Measurements from ENCODE around the gene LMBR1.
"Not testable (repeated sequence)": the region's sequence is repeated elsewhere in the genome, so short reads cannot be mapped to it uniquely, and the experiment has no call there.

The LMBR1 gene

DNA sequence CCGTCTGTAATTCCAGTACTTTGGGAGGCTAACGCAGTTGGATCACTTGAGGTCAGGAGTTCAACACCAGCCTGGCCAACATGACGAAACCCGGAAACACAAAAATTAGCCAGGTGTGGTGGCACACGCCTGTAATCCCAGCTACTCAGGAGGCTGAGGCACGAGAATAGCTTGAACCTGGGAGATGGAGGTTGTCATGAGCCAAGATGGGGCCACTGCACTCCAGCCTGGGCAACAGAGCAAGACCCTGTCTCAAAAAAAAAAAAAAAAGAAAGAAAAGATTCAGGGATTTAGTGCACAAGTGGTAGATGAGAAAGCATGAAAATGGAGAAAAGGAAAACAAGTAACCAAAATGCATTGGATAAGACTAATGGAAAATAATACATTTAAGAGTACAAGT, 49.4 kb downstream of the LMBR1 start:
- not testable (repeated sequence) for DNase-seq

DNA sequence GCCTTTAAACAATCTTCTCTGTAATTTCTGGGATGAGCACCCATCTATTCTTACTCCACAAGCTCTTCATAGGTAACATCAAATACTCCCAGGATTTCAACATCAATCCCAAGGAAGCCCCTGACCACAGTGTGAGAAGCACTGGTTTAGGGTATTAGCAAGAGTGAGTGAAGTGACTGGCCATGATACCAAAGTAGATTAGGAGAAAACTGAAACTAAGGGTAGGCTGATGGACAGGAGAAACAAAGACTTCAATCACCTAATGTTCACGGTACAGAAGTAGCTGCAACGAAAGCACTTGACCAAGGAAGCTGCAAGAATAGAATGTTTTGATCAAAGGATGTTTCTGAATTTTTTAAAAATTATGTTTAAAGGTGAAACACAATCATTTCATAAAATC, 49.8 kb downstream of the LMBR1 start:
- DNase-seq = no peak

DNA sequence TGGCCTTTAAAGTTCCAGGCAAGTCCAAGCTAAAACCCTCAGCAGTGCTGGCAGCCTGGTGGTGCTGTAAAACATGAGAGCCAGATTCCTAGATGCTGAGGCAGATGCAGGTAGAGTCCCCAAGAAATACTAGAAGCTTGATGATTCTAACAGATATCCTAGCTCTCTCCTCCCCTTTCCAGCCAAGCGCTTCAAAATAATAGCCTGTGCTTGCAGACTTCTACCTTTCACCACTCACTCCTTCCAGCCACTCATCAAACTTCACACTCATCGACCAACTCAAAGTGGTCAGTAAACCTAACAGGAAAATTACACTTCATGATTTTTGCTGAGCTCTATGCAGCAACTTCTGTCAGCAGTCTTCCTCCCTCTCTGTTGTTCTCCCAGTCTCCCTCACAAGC, 50.2 kb downstream of the LMBR1 start:
- no peak for DNase-seq

DNA sequence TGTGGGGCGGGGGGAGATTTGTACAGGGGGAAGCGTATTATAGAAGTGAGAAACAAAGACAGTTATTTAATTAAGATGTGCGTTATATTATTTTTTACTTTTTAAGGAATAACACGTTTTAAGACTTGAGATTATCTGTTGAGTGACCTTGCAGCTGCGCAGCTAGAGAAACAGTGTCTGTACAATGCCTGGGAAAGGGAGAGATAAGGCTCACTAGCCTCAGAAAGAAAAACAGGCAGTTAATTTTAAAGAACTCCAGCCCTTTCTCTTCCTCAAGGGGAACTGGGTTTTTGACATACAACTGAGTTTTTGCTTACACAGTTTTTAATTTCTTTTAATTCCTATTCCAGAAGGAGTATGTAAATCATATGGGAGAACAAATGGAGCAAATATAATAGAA, 50.7 kb downstream of the LMBR1 start:
- DNase-seq = no peak

DNA sequence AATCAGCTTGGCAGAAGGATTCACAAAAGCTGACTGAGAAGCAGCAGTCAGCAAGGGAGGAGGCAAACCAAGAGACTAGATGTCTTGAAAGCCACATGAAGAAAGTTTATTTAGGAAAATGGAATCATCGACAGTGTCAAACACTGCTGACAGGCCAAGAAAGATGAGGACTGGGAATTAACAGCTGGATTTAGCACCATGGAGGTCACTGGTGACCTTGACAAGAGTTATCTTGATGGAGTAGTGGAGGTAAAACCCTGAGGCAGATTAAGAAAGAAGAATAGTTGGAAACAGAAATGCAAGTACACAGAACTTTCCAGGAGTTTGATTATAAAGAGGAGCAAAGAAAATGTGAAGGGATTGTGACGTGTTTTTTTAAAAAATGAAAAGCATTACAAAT, 51.5 kb downstream of the LMBR1 start:
- no peak for DNase-seq

DNA sequence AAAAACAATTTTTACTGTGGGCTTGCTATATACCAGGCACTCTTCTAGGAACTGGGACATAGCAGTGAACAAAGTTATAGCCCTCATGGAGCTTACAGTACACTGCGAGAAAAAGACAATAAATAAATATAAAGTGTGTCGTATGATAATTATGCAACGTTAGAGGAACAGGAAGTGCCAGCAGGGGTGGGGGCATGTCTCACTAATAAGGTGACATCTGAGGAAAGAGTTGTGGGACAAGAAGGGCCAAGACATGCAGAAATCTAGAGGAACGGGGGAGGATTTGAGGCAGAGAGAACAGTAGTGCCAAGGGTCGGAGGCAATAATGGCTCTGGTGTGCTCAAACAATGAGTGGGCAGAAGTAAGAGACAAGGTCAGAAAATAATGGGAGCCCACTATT, 52.8 kb downstream of the LMBR1 start:
- no peak for DNase-seq

DNA sequence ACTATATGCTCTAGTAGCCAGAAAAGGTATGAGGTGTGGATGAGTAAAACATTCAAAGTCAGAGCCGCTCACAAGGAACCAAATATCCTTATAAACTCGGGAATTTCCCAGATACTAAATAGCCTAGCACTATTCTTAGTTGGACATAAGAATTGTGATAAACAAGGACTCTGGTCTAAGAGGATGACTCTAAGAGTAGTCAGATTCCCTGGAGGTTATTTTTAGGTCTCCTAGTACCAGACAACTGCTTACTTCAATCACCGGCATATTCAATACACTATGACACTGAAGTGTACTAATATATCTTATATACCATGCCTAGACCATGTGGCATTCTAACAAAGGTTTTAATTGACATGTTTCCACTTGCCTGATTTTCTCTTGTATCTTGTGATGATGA, 56.5 kb downstream of the LMBR1 start:
- no peak for DNase-seq

DNA sequence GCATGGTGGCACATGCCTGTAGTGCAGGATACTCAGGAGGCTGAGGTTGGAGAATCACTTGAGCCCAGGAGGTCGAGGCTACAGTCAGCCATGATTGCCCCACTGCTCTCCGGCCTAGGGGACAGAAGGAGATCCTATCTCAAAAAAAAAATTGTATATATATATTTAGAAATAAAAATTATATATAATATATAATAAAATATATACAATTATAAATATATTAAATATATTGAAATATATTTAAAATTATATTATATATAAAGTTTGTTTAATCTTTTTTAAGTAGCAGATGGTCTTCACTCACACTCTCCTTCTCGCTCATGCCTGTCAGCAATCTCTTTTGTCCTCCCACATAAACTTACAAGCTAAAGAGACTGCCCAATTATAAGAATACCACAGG, 58.5 kb downstream of the LMBR1 start:
- no peak for DNase-seq

DNA sequence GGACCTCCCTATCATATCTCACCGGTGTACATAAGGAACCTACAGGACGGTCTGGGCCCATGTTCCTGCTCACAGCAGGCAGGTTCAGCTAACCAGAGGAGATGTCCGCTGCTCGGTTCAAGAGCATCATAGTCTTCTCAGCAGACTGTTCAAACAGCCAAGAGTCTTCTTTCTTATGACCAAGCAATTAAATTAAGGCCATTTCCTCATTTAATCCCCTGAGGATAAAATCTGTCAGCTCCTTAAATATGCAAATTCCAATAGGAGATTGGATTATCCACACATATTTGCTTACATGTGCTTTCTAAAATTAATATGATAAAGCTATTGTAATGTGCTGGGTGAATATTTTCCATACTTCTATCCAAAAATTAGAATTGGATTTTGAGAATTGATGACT, 59.7 kb downstream of the LMBR1 start:
- DNase-seq = no peak

DNA sequence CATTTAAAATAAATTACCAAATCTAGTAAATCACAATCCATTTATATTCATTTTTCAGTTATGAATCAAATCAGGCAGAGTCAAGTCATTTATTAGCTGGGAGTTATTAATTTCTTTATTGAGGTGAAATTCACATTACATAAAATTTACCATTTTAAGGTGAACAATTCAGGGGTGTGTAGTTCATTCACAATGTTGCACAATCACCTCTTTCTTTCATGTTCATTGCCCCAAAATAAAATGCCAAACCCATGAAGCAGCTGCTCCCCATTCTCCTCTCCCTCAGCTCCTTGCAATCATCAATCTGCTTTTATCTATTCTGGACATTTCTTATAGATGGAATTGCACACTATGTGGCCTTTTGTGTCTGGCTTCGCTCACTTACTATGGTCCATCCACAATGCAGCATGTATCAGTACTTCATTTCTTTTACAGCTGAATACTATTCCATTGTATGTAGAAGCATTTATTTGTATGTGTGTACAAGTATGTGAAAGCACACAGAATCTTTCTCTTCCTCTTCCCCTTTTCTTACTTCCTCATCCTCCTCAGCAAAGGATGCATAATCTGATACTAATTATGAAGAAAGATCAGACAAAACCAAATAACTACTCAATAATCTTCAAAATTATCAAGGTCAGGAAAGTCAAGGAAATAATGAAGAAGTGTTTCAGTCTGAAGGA, 60.6 kb downstream of the LMBR1 start:
- no peak for DNase-seq

DNA sequence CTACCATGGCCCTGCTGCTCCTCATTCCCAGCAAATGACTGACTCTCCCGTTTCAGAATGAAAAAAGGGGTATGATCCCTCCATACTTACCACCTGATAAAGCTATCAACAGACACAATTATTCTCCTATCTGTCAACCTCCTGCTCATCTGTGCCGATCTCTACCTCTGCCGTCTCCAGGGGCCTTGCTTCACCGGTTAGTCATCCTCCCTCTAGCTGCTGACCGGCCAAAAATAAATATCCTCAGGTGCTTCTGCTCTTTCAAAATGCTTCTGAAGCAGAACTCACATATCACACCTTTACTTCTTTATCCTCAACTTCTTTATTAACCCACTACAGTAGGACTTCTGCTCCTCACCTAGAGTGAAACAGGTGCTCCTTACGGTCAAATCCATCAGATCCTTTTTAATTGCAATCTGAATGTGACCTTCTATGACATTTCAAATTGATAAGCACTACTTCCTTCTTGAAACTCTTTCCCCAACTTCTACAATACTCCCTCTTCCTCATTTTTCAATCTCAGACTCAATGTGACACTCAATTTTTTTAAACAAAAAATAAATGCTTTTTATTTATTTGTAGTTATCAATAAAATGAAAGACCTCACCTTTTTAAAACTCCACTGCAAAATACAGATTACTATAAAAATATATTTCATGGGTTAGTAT, 63.2 kb downstream of the LMBR1 start:
- DNase-seq = no peak

DNA sequence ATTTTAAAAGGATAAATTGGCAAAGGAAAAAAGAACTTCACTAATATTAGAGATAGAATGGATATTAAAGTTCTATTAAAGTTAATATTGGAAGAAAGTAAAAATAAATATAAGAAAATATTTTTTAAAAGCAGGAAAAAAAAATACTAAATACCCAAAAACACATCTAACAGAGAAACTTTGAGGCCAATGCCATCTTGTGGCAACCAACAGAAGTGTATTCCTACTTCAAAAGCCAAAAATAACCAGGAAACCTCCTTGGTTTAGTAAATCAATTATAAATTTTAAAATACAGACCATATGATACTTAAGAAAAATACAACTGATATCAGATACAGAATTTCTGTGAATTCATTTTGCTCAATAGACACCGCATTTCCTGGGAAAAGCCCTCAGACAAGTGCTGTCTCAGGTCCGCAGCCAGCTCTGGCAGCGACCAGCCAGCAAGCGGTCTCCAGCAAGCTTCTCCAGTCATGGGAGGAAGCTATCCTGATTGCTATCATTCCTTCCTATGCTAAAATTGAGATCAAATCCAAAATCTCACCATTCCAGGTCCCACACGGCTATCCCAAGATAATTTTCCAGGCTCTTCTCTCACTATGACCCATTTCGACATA, 65.3 kb downstream of the LMBR1 start:
- no peak for DNase-seq

DNA sequence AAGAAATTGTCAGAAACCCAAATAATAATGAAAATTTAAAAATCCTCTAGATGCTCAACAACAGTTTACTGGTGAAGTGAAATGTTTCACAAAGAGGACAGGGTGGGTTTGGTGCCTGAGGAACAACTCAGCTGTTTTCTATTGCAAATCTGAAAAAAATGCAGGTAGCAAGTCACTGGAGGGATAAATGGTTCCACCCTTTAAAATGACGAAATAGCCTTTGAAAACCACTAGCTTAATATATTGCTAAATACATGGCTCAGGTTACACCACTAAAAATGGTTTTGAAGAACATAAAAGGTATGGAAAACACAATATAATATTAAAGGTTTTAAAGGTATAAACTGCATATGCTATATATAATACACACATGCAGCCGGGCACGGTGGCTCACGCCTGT, 69.5 kb downstream of the LMBR1 start:
- DNase-seq = no peak

DNA sequence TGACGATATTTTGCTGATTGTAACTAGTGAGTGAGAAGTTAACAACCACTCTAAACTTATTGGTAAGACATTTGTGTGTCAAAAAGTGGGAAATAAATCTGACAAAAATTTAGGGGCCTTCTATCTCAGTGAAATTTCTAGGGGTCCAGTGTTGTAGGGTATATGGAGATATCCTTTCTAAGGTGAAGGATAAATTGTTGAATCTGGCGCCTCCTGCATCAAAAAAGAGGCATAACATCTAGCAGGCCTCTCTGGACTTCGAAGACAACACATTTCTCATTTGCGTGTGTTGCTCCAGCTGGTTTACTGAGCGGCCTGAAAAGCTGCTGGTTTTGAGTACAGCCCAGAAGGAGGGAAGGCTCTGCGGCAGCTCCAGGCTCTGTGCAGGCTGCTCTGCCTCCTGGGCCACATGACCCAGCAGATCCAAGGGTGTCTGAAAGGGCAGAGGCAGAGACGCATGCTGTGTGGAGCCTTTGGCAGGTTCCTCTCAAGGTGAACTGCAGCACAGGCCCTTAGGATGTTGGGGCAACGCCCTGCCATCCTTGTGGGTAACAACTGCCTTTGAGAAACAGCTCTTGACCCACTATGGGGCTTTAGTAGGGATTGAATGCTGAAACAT, 72.4 kb downstream of the LMBR1 start:
- no peak for DNase-seq

DNA sequence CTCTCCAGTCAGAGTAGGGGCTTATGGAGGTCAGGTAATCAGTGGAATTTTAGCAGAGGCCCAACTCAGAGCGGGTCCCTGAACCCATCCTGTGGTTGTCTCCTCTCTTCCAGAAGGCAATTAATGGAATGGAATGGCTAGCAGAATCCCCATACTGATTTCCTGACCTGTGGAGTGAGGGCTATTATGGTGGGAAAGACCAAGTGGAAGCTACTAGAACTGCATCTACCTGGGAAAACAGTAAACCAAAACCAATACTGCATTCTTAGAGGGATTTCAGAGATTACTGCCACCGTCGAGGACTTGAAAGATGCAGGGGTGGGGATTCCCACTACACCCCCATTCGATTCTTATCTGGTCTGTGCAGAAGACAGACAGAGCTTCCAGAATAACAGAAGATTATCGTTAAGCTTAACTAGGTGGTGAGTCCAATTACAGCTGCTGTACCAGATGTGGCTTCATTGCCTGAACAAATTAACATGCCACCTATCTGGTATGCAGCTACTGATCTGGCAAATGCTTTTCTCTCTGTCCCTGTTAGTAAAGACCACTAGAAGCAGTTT, 73.2 kb downstream of the LMBR1 start:
- DNase-seq = no peak

DNA sequence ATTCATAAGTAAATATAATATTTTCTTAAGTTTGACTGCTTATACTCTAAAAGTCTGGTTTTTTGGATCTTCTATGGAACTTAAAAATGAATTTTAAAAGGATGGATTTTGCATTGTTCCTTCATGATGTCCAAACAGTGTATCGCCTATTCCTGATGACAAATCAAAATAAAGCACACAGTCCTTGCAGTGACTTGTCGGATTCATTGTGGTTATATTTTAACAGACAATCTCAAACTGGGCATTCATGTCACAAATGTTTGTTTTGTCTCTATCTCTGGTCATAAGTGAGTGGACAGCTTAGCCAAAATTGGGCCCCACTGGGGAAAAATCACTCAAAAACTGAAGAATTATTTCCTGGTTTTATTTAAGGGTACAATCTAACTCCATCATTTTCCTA, 74.8 kb downstream of the LMBR1 start:
- no peak for DNase-seq

DNA sequence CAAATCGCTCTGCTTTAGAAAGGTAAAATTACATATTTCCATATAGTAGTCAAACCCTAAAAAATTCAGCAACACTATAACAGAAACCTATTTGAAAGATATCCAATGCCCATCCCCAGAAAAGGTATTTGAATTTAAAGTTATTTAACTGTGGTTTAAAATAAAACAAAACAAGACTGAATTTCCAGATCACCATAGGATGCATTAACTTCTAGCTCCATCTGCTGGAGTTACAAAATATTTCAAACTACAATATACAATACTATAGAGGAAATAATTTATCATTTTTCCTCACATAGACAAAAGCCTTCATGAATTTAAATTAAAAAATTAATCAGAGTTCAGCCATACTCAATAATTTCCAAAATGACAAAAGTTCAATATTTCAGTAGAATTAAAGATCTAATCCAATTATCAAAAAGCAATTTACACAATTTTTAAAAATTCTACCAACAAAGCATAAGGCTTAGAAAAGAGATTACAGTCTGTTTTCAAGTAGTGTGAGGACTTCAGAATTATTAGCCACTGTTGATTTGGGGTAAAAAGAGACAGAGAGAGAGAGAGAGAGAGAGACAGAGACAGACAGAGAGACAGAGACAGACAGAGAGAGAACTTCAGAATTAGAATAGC, 75.9 kb downstream of the LMBR1 start:
- no peak for DNase-seq

DNA sequence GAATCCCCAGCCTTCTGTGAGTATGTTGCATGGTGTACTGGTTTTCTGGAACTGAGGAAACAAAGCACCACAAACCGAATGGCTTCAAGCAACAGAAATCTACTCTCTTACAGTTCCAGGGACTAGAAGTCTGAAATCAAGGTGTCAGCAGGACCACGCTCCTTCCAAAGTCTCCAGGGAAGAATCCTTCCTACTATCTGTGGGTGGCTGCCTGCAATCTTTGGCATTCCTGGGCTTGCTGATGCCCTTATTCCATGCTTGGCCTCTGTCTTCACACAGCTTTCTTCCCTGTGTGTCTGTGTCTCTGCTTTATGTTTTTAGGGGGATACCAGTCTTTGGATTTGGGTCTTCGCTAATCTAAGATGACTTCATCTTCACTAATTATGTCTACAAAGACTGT, 81.3 kb downstream of the LMBR1 start:
- DNase-seq = no peak

DNA sequence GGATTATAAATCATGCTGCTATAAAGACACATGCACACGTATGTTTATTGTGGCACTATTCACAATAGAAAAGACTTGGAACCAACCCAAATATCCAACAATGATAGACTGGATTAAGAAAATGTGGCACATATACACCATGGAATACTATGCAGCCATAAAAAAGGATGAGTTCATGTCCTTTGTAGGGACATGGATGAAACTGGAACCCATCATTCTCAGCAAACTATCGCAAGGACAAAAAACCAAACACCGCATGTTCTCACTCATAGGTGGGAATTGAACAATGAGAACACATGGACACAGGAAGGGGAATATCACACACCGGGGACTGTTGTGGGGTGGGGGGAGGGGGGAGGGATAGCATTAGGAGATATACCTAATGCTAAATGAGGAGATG, 89.3 kb downstream of the LMBR1 start:
- not testable (repeated sequence) for DNase-seq

DNA sequence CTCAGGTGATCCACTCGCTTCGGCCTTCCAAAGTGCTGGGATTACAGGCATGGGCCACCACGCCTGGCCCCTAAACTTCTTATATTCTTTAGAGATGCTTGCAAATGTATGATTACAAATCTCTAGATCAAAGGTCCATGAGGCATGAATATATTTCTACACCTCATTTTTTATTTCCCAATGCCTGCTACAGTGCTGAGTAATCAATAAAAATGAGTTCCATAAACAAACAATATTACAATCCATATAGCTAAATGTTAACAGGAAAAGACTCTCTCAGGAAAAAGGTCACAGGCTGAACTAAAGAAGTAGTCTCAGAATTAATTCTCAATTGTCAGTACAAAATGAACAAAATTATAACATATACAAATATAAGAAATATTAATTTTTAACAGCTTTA, 90.8 kb downstream of the LMBR1 start:
- DNase-seq = no peak

DNA sequence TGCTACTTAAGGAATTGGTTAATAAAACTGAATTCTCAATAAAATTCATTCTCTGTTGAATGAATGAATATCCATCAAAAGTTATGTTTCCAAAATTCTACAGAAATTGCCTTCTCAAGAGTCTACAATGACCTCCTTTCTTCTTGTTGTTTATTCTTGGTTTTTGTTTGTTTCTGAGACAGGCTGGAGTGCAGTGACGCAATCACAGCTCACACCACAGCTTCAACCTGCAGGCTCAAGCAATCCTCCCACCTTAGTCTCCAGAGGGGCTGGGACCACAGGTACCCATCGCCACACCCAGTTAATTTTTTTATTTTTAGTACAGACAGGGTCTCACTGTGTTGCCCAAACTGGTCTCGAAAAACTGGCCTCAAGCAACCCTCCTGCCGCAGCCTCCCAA, 97.6 kb downstream of the LMBR1 start:
- no peak for DNase-seq

DNA sequence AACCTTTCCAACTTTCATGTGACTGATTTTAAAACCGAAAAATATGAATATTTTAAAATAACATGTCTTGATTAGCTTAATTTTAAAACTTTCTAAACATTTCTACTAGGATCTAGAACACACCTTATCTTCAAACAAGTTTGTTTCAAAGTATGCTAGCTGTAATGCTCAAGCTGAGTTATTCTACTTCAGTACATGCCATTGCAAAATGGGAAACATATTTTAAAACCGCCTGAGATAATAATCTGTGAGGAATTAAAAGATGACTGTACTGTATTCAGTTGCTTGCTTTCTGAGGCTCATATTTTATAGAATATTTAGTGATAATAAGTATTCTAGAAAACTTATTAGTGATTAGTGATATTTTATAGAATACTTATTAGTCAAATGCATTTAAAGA, 99.6 kb downstream of the LMBR1 start:
- no peak for DNase-seq

DNA sequence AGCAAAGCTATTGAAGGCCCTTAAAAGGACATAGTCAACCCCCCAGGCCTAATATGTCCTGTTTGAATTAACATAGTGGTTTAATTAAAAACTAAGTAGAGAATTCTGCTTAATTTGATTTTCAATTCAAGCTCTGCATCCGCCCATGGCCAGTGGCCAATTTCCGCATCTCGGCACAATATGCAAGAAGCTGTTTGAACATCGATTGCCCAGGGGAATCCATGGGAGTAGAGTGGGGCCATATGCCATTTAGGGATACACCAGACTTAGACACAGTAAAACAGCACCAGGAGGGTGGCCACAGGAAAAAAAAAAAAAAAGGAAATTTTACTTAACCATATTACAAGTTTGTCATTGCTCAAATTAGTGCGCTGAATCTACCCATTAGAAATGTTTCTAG, 100.4 kb downstream of the LMBR1 start:
- no peak for DNase-seq
